Measurements from ENCODE around the gene HOGA1. TPM values are rescaled to one million over a fixed set of nuclear protein-coding genes. Genes with fewer than 3 reads are reported as not detected.
"Not testable (repeated sequence)": the region's sequence is repeated elsewhere in the genome, so short reads cannot be mapped to it uniquely, and the experiment has no call there.

HOGA1 gene
- total RNA-seq, 2 experiments from 2014 or later: not detected

DNA sequence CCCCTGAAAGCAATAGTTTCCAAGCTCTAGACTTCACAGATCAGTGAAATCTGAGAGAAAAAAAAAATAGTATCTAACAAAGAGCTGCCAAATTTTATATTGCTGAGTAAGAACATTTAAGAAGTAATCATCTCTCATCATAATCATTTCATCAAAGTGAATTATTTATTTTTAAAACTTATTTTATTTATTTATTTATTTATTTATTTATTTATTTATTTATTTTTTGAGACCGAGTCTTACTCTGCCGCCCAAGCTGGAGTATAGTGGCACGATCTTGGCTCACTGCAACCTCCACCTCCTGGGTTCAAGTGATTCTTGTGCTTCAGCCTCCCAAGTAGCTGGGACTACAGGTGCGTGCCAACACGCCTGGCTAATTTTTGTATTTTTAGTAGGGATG lies 7.7 kb upstream of the HOGA1 start:
- not testable (repeated sequence) for H3K27me3 Mint-ChIP-seq; H3K36me3 Mint-ChIP-seq (ENCODE audit: low read depth); H3K4me1 Mint-ChIP-seq; H3K27ac Mint-ChIP-seq; DNase-seq; H3K9me3 Mint-ChIP-seq; H3K4me3 Mint-ChIP-seq
- POLR2A ChIA-PET: interaction anchor here (1.1 kb wide), 1 partner anchor 8 kb away, joined by 3 read pairs; the partner anchor contains the start of gene HOGA1
- CTCF ChIA-PET: interaction anchor here (1.5 kb wide), 1 partner anchor 8 kb away, joined by 3 read pairs; the partner anchor contains the start of gene HOGA1

- no peaks in the 10 kb centered on the region for H3K4me1 Mint-ChIP-seq
- no peaks in the 10 kb centered on the region for H3K9me3 Mint-ChIP-seq
- CTCF ChIA-PET: no interaction called here
- no peaks in the 10 kb centered on the region for H3K27me3 Mint-ChIP-seq
- no peak overlapping the region for H3K27ac Mint-ChIP-seq
- POLR2A ChIA-PET: no interaction called here
- no peaks in the 10 kb centered on the region for H3K36me3 Mint-ChIP-seq (ENCODE audit: low read depth)
- no peak overlapping the region for H3K4me3 Mint-ChIP-seq
- DNase-seq: no peak
These were observed 6.5 kb upstream of the HOGA1 start for GRCh38 chr10:97577701-97578100.

- CTCF ChIA-PET: no interaction called here
- H3K9me3 Mint-ChIP-seq: no peaks in the 10 kb centered on the region
- H3K27me3 Mint-ChIP-seq: no peaks in the 10 kb centered on the region
- no peaks in the 10 kb centered on the region for H3K4me1 Mint-ChIP-seq
- POLR2A ChIA-PET: no interaction called here
- H3K4me3 Mint-ChIP-seq: no peak overlapping the region
- no peak overlapping the region for H3K27ac Mint-ChIP-seq
- H3K36me3 Mint-ChIP-seq (ENCODE audit: low read depth): no peaks in the 10 kb centered on the region
- no peak for DNase-seq
These were observed 5.9 kb upstream of the HOGA1 start for GRCh38 chr10:97578171-97578844.

DNA sequence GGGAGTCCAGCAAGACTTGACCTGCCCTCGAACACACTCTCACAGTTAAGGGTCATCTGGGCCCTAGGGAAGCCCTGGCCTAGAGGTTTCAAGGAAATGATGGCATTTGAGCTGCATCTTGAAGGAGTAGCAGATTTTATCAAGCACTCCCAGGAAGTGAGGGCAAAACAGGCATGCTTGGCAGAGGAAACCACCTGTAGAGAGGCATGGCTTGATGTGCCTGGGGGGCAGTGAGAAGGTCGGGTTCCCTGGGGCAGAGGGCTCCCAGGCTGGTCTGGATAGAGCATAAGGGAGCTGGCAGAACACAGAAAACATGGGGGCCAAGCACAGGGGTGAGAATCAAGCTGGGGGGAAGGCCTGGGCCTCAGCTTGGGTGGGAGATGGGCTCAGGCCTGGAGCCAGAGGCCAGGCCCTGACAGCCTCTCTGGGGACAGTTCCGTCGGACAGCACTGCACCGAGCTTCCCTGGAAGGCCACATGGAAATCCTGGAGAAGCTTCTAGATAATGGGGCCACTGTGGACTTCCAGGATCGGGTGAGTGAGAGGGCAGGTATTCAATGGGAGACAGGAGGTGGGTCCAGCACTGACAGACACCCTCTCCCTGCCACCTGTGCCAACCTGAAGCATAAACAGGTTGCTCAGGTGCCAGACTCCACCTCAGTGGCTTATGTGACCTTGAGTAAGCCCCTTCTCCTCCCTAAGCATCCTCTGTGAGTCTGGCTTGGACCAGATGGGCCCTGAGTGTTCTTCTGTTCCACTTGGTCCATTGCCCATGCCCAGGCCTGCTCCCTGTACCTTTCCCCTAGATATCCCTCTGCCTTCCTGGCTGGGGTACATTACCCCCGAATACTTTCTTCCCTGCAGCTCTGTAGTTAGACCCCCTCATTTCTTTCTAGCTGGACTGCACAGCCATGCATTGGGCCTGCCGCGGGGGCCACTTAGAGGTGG lies 3.5 kb upstream of the HOGA1 start:
- H3K36me3 Mint-ChIP-seq (ENCODE audit: low read depth): no peaks in the 10 kb centered on the region
- no peak overlapping the region for H3K27ac Mint-ChIP-seq
- DNase-seq: no peak
- H3K4me3 Mint-ChIP-seq: no peak overlapping the region
- POLR2A ChIA-PET: no interaction called here
- no peaks in the 10 kb centered on the region for H3K9me3 Mint-ChIP-seq
- CTCF ChIA-PET: interaction anchor here (4.1 kb wide), 1 partner anchor 9 kb away, joined by 15 read pairs; the partner anchor contains the start of gene ANKRD2
- H3K27me3 Mint-ChIP-seq: no peaks in the 10 kb centered on the region
- no peaks in the 10 kb centered on the region for H3K4me1 Mint-ChIP-seq

DNA sequence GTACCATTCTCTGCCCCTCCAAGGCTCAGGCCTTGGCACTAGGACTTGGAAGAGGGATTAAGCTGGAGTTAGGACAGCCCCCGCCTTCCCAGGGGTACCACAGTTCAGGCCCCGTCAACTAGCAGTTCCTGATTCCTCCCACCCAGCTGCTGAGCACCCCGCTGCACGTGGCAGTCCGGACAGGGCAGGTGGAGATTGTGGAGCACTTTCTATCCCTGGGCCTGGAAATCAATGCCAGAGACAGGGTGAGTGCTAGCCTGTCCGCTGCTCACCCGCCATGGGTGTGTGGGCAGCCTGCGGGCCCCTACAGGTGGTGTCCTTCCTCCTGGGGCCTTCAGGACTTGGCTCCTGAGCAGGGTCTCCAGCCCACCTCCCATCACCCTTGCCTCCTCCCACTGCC lies 2.0 kb upstream of the HOGA1 start:
- Mint-ChIP-seq H3K4me3 (no peak overlapping the region), H3K27me3 (peaks cover 2% of the 10 kb centered on the region), H3K9me3 (no peaks in the 10 kb centered on the region), H3K4me1 (no peaks in the 10 kb centered on the region), H3K36me3 (ENCODE audit: low read depth) (no peaks in the 10 kb centered on the region), H3K27ac (no peak overlapping the region)
- POLR2A ChIA-PET: interaction anchor here (0.6 kb wide), 1 partner anchor 571 kb away, joined by 3 read pairs; no protein-coding TSS in a partner anchor
- no peak for DNase-seq
- CTCF ChIA-PET: interaction anchor here (4.1 kb wide), 1 partner anchor 11 kb away, joined by 15 read pairs; the partner anchor contains the start of gene ANKRD2

GRCh38 chr10:97583476-97583875 lies 713 bp upstream of the HOGA1 start:
- POLR2A ChIA-PET: interaction anchor here (1.2 kb wide), 1 partner anchor 8 kb away, joined by 3 read pairs; no protein-coding TSS in a partner anchor
- no peak overlapping the region for H3K27ac Mint-ChIP-seq

GRCh38 chr10:97584798-97585438 lies 729 bp downstream of the HOGA1 start:
- Mint-ChIP-seq H3K4me3 (no peak overlapping the region), H3K36me3 (ENCODE audit: low read depth) (no peaks in the 10 kb centered on the region), H3K9me3 (no peaks in the 10 kb centered on the region), H3K4me1 (peaks cover 6% of the 10 kb centered on the region), H3K27ac (no peak overlapping the region), H3K27me3 (peaks cover 2% of the 10 kb centered on the region)
- no peak for DNase-seq
- POLR2A ChIA-PET: interaction anchor here (1.0 to 1.2 kb wide), 2 partner anchors 9 to 13 kb away, joined by 3 read pairs; partner anchors contain the start of gene ANKRD2
- CTCF ChIA-PET: interaction anchor here (1.0 to 2.6 kb wide), 3 partner anchors 9 to 51 kb away, joined by 3 to 14 read pairs (median 4); partner anchors contain the start of gene ANKRD2

More at GRCh38 chr10:97583476-97583875, 713 bp upstream of the HOGA1 start:
- DNase-seq: no peak
- Mint-ChIP-seq H3K9me3 (no peaks in the 10 kb centered on the region), H3K4me3 (no peak overlapping the region), H3K4me1 (no peaks in the 10 kb centered on the region), H3K27me3 (peaks cover 2% of the 10 kb centered on the region), H3K36me3 (ENCODE audit: low read depth) (no peaks in the 10 kb centered on the region)
- CTCF ChIA-PET: interaction anchor here (2.6 to 4.1 kb wide), 2 partner anchors 12 kb away, joined by 14 to 15 read pairs; partner anchors contain the start of gene ANKRD2

GRCh38 chr10:97585439-97585811 lies 1.2 kb downstream of the HOGA1 start:
- H3K4me3 Mint-ChIP-seq: no peak overlapping the region
- POLR2A ChIA-PET: no interaction called here

GRCh38 chr10:97587183-97587582 lies 3.0 kb downstream of the HOGA1 start:
- H3K9me3 Mint-ChIP-seq: no peaks in the 10 kb centered on the region
- no peak overlapping the region for H3K27ac Mint-ChIP-seq
- CTCF ChIA-PET: no interaction called here
- no peak overlapping the region for H3K4me3 Mint-ChIP-seq
- peaks cover 2% of the 10 kb centered on the region for H3K27me3 Mint-ChIP-seq
- H3K36me3 Mint-ChIP-seq (ENCODE audit: low read depth): no peaks in the 10 kb centered on the region
- POLR2A ChIA-PET: no interaction called here
- no peak for DNase-seq
- peaks cover 18% of the 10 kb centered on the region for H3K4me1 Mint-ChIP-seq

More at GRCh38 chr10:97585439-97585811, 1.2 kb downstream of the HOGA1 start:
- peaks cover 11% of the 10 kb centered on the region for H3K4me1 Mint-ChIP-seq
- no peak for DNase-seq
- peaks cover 2% of the 10 kb centered on the region for H3K27me3 Mint-ChIP-seq
- no peaks in the 10 kb centered on the region for H3K36me3 Mint-ChIP-seq (ENCODE audit: low read depth)
- CTCF ChIA-PET: interaction anchor here (1.2 to 2.6 kb wide), 2 partner anchors 14 to 52 kb away, joined by 4 to 14 read pairs; partner anchors contain the start of gene ANKRD2
- no peaks in the 10 kb centered on the region for H3K9me3 Mint-ChIP-seq
- no peak overlapping the region for H3K27ac Mint-ChIP-seq

- POLR2A ChIA-PET: interaction anchor here (0.9 kb wide), 1 partner anchor 43 kb away, joined by 3 read pairs; no protein-coding TSS in a partner anchor
- Mint-ChIP-seq H3K9me3 (no peaks in the 10 kb centered on the region), H3K4me3 (no peak within 1 kb of the TSS), H3K27ac (no peak within 1 kb of the TSS), H3K27me3 (peaks cover 2% of the 10 kb centered on the region), H3K36me3 (ENCODE audit: low read depth) (no peaks in the 10 kb centered on the region), H3K4me1 (peaks cover 18% of the 10 kb centered on the region)
- DNase-seq: no peak
- CTCF ChIA-PET: interaction anchor here (1.1 to 1.6 kb wide), 2 partner anchors 18 to 125 kb away, joined by 3 to 6 read pairs; partner anchors contain the start of gene ANKRD2
These were observed 5.3 kb downstream of the HOGA1 start, which contains the start of gene C10orf62 for GRCh38 chr10:97589479-97589878. Gene C10orf62 (plus strand): TSS chr10:97589721. CDS start chr10:97589898, 177 bp downstream.

GRCh38 chr10:97590082-97590747 lies 6.0 kb downstream of the HOGA1 start:
- H3K4me3 Mint-ChIP-seq: no peak overlapping the region
- H3K36me3 Mint-ChIP-seq (ENCODE audit: low read depth): no peaks in the 10 kb centered on the region
- DNase-seq: peak; percentile 73
- ChIA-PET POLR2A (interaction anchor here (0.9 to 1.6 kb wide), 2 partner anchors 11 to 44 kb away, joined by 3 read pairs; no protein-coding TSS in a partner anchor), CTCF (interaction anchor here (1.1 to 1.6 kb wide), 2 partner anchors 18 to 126 kb away, joined by 3 to 6 read pairs; partner anchors contain the start of gene ANKRD2)
- no peak overlapping the region for H3K27ac Mint-ChIP-seq
- H3K27me3 Mint-ChIP-seq: peaks cover 2% of the 10 kb centered on the region
- peaks cover 18% of the 10 kb centered on the region for H3K4me1 Mint-ChIP-seq
- no peaks in the 10 kb centered on the region for H3K9me3 Mint-ChIP-seq
